GM12878 (cell line): ENCODE measurements around the gene COL6A3. TPM values are rescaled to one million over a fixed set of nuclear protein-coding genes. Genes with fewer than 3 reads are reported as not detected.

Experiments used
- ATAC-seq: fragments of 200-7000 bp; cut with Tn5 transposase; 3 replicates; pipeline ENCODE4 v1.9.1; 2020; ENCODE audit warnings: mild to moderate bottlenecking, moderate library complexity
- BruUV-seq: library from RNA; stranded (reverse); fragments of 400-500 nt; replicated peaks from 2 replicates; lab custom pipeline; 2021; lab: Mats Ljungman, UMichigan
- CTCF ChIA-PET: fragments of 300-600 bp; sonication (Branson Sonifier 250); formaldehyde crosslinking; extraction: SDS; loops from one replicate; lab custom pipeline; 2021; ENCODE audit warnings: inconsistent platforms; lab: Yijun Ruan, JAX
- POLR2A ChIA-PET: fragments of 350-600 bp; formaldehyde crosslinking; extraction: SDS; loops from one replicate; lab custom pipeline; 2021; ENCODE audit warnings: inconsistent platforms; lab: Charles Lee
- RAD21 ChIA-PET: fragments of 300-600 bp; sonication (Branson Sonifier 250); formaldehyde crosslinking; loops from one replicate; lab custom pipeline; 2023; ENCODE audit warnings: antibody characterized with exemption; ENCODE audit not compliant: unreplicated experiment; lab: Charles Lee
- SMC1A ChIA-PET: fragments of 300-600 bp; sonication (Branson Sonifier 250); formaldehyde crosslinking; loops from one replicate; lab custom pipeline; 2023; ENCODE audit not compliant: unreplicated experiment, uncharacterized antibody; lab: Charles Lee
- DNase-seq: peaks from one replicate; pipeline ENCODE4 v3.0.0-alpha.2; 2011; ENCODE audit warnings: low read depth, low spot score
- FAIRE-seq: peaks from 3 replicates; lab custom pipeline; 2011; peaks lifted over from hg19 to GRCh38; lab: Jason Lieb, UNC
- H2AFZ ChIP-seq: 2 replicates; pipeline ENCODE4 v1.6.0; 2011; ENCODE audit warnings: low read depth, low read length, control low read depth; ENCODE audit not compliant: control insufficient read depth
- H3K27ac ChIP-seq: 2 replicates; pipeline ENCODE4 v1.5.1; 2011; ENCODE audit warnings: control low read depth; ENCODE audit not compliant: control insufficient read depth, insufficient read depth
- H3K27me3 ChIP-seq, 2 experiments: replicated peaks in 1 of 2; 2 replicates each; pipeline versions ENCODE4 v1.6.0 to v1.6.1; 2011; ENCODE audit warnings: low read length in 1 of 2; ENCODE audit not compliant: control insufficient read depth in 2 of 2, insufficient read depth in 2 of 2
- H3K36me3 ChIP-seq, 2 experiments: 2 replicates each; pipeline ENCODE4 v1.5.1; 2011; ENCODE audit warnings: low read length in 1 of 2; ENCODE audit not compliant: control insufficient read depth in 2 of 2, insufficient read depth in 2 of 2
- H3K4me1 ChIP-seq: 2 replicates; pipeline ENCODE4 v1.6.1; 2011; ENCODE audit warnings: mild to moderate bottlenecking, low read length, moderate library complexity, mixed read lengths; ENCODE audit not compliant: control insufficient read depth, insufficient read depth
- H3K4me2 ChIP-seq: 2 replicates; pipeline ENCODE4 v1.6.0; 2011; ENCODE audit warnings: control low read depth; ENCODE audit not compliant: control insufficient read depth, insufficient read depth
- H3K4me3 ChIP-seq: fragments of 200-600 bp; sonication (generic); 2 replicates; pipeline ENCODE4 v1.5.1; 2016
- H3K79me2 ChIP-seq: 2 replicates; pipeline ENCODE4 v1.6.0; 2011; ENCODE audit warnings: low read length; ENCODE audit not compliant: control insufficient read depth, insufficient read depth
- H3K9ac ChIP-seq: 2 replicates; pipeline ENCODE4 v1.8.0; 2011; ENCODE audit warnings: low read length, control low read depth, mixed read lengths; ENCODE audit not compliant: control insufficient read depth, insufficient read depth
- H3K9me3 ChIP-seq: replicated peaks from 3 replicates; pipeline ENCODE4 v1.5.1; 2011; ENCODE audit warnings: mild to moderate bottlenecking, low read length; ENCODE audit not compliant: control insufficient read depth, insufficient read depth
- H4K20me1 ChIP-seq: 2 replicates; pipeline ENCODE4 v1.6.0; 2011; ENCODE audit not compliant: control insufficient read depth, insufficient read depth
- BHLHE40 ChIP-seq, 2 experiments: fragments of 450-650 bp in 1 of 2; IDR thresholded peaks; 2 replicates each; pipeline ENCODE4 v1.6.1; 2011 to 2017; ENCODE audit warnings: low read depth in 2 of 2, borderline replicate concordance in 1 of 2, improper control_type of control experiment in 1 of 2, low read length in 1 of 2, mild to moderate bottlenecking in 1 of 2
- DPF2 ChIP-seq: fragments of 450-650 bp; IDR thresholded peaks from 2 replicates; pipeline ENCODE4 v1.6.1; 2017; ENCODE audit warnings: mild to moderate bottlenecking
- EED ChIP-seq: sonication (generic); IDR thresholded peaks from 2 replicates; pipeline ENCODE4 v1.6.1; 2016; ENCODE audit warnings: antibody characterized with exemption, low read depth
- PAX5 ChIP-seq: IDR thresholded peaks from 2 replicates; pipeline ENCODE4 v1.6.1; 2011; ENCODE audit warnings: low read depth, low read length, borderline replicate concordance
- PML ChIP-seq: IDR thresholded peaks from 2 replicates; pipeline ENCODE4 v1.6.1; 2012; ENCODE audit warnings: low read length, inconsistent platforms
- RELA ChIP-seq: fragments of 450-650 bp; IDR thresholded peaks from 2 replicates; pipeline ENCODE4 v1.8.0; 2014; ENCODE audit warnings: borderline replicate concordance; ENCODE audit not compliant: partially characterized antibody
- RUNX3 ChIP-seq: IDR thresholded peaks from 2 replicates; pipeline ENCODE4 v1.6.1; 2012; ENCODE audit warnings: low read length, inconsistent platforms
- STAT3 ChIP-seq: IDR thresholded peaks from 2 replicates; pipeline ENCODE4 v1.6.1; 2011; ENCODE audit warnings: low read depth, low read length, improper control_type of control experiment
- WGBS: methylation state at CpG from one replicate; pipeline ENCODE4 v1.1.6; 2016; ENCODE audit warnings: low lambda C conversion rate; ENCODE audit not compliant: insufficient replicate concordance, insufficient coverage; ENCODE audit errors: missing lambda C conversion rate; 5-methylcytosine and 5-hydroxymethylcytosine counted together
- in situ Hi-C: fragments of 300-500 bp; cut with MboI; formaldehyde crosslinking; loops from 9 replicates; pipeline ENCODE4 v1.14.3; 2018; ENCODE audit warnings: mixed read lengths
- intact Hi-C: fragments of 100-400 bp; cut with micrococcal nuclease; formaldehyde crosslinking; loops from one replicate; pipeline ENCODE4 v1.14.2; 2022; ENCODE audit not compliant: unreplicated experiment
- polyA plus RNA-seq, 11 experiments: library from polyadenylated mRNA; depleted of rRNA in 4 of 11; unstranded in 6 of 11; stranded (reverse) in 5 of 11; fragments of >200 nt; fragmentation: Nextera tagmentation in 4 of 11; fragmentation: Illumina TruSeq in 1 of 11; extraction: Ambion mirVana in 4 of 11; extraction: Trizol in 1 of 11; gene quantifications; 1 replicate in 1 of 11; 2 replicates in 10 of 11; pipeline versions ENCODE4 v1.2.1 to v1.2.3, GENCODE V29; 2011 to 2016; ENCODE audit warnings: inconsistent platforms in 2 of 11, missing spikeins in 2 of 11, low read depth in 1 of 11
- total RNA-seq, 4 experiments: library from RNA; depleted of rRNA in 3 of 4; stranded (reverse); fragments of >200 nt in 3 of 4; fragmentation: Illumina TruSeq in 1 of 4; extraction: Trizol in 1 of 4; gene quantifications; 2 replicates each; pipeline versions ENCODE4 v1.2.1 to v1.2.3, GENCODE V29; 2013 to 2021

The COL6A3 gene
- total and polyA plus RNA-seq, 10 of the 15 experiments (the other 5 are each of a cell fraction or from before 2014, with no cell fraction given) = 0.01 to 0.51 (median 0.09) TPM; not detected in 4

DNA sequence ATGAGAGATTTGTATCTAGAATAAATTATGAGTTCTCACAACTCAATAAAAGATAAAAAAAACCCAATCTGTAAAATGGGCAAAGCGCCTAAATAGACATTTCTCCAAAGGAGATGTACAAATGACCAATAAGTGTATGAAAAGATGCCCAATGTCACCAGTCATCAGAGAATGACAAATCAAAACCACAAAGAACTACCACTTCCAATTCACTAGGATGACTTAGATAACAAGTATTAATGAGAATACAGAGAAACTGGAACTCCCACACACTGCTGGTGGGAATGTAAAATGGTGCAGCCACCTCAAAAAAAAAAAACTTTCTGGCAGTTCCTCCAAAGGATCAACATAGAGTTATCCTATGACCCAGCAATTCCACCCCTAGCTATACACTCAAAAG is 17.4 kb upstream of the COL6A3 start:
- H3K79me2 ChIP-seq = no peaks in the 10 kb centered on the region
- ATAC-seq (no peak), FAIRE-seq (no peak), DNase-seq (no peak)
- H4K20me1 ChIP-seq = no peaks in the 10 kb centered on the region
- H3K27ac ChIP-seq = no peak overlapping the region
- no peaks in the 10 kb centered on the region for H3K9me3 ChIP-seq
- ChIA-PET SMC1A (interaction anchor here (0.6 kb wide), 1 partner anchor 25 kb away, joined by 4 read pairs; no protein-coding TSS in a partner anchor), RAD21 (no interaction called here), CTCF (interaction anchor here (0.6 kb wide), 1 partner anchor 11 kb away, joined by 3 read pairs; no protein-coding TSS in a partner anchor), POLR2A (no interaction called here)
- in situ Hi-C loops = no loop called here
- BruUV-seq = no TSS peak
- H3K9ac ChIP-seq = no peak overlapping the region
- H3K4me1 ChIP-seq = peaks cover 24% of the 10 kb centered on the region
- H3K4me2 ChIP-seq = no peak overlapping the region
- no peaks in the 10 kb centered on the region; a peak in 1 of 4 replicates for H3K27me3 ChIP-seq
- no peak for TF ChIP-seq DPF2
- H3K36me3 ChIP-seq = no peaks in the 10 kb centered on the region
- H3K4me3 ChIP-seq = no peak overlapping the region
- H2AFZ ChIP-seq = no peak overlapping the region
- WGBS = 5% methylated on average over 1 of the region's 1 CpG
- intact Hi-C loops = loop anchor here (1.0 kb wide), 1 partner anchor 38 kb away; no protein-coding TSS in a partner anchor

- ChIA-PET SMC1A (interaction anchor here (0.7 kb wide), 1 partner anchor 8 kb away, joined by 4 read pairs; no protein-coding TSS in a partner anchor), POLR2A (interaction anchor here (0.8 kb wide), 1 partner anchor 10 kb away, joined by 3 read pairs; no protein-coding TSS in a partner anchor), CTCF (interaction anchor here (0.6 kb wide), 1 partner anchor 11 kb away, joined by 3 read pairs; no protein-coding TSS in a partner anchor), RAD21 (no interaction called here)
- ATAC-seq = no peak
- no TSS peak for BruUV-seq
- Histone ChIP-seq H3K9ac (no peak overlapping the region), H4K20me1 (no peaks in the 10 kb centered on the region), H2AFZ (no peak overlapping the region), H3K4me2 (no peak overlapping the region), H3K27me3 (no peaks in the 10 kb centered on the region; a peak in 1 of 4 replicates), H3K4me1 (peaks cover 24% of the 10 kb centered on the region), H3K4me3 (no peak overlapping the region), H3K36me3 (no peaks in the 10 kb centered on the region), H3K27ac (no peak overlapping the region), H3K79me2 (no peaks in the 10 kb centered on the region), H3K9me3 (no peaks in the 10 kb centered on the region)
- DNase-seq = no peak
- no peak for TF ChIP-seq RUNX3
- TF ChIP-seq STAT3 = no peak
- TF ChIP-seq BHLHE40 (IDR thresholded peaks at IDR 0.05; ENCODE audit: borderline replicate concordance in 1 of 2, low read depth in 2 of 2, low read length in 1 of 2) = no peak
- no peak for TF ChIP-seq EED
- TF ChIP-seq PAX5 = 0 out of 2 replicates have a peak, but pooled peaks have one; percentile 12
- TF ChIP-seq RELA = no peak
- no peak for TF ChIP-seq PML
- in situ Hi-C loops = no loop called here
- FAIRE-seq = peak; percentile 57
- intact Hi-C loops = loop anchor here (1.0 kb wide), 1 partner anchor 38 kb away; no protein-coding TSS in a partner anchor
- 0% methylated on average over 1 of the region's 1 CpG for WGBS
These were observed 16.9 kb upstream of the COL6A3 start for GRCh38 chr2:237430861-237431260.
